ENCODE data around the gene PPP5C. TPM values are rescaled to one million over a fixed set of nuclear protein-coding genes. Genes with fewer than 3 reads are reported as not detected.
"Not testable (repeated sequence)": the region's sequence is repeated elsewhere in the genome, so short reads cannot be mapped to it uniquely, and the experiment has no call there.

PPP5C gene
- total and polyA plus RNA-seq, 2 experiments from 2014 or later, result 120 to 130 TPM

GRCh38 chr19:46431824-46432223 is 84.9 kb downstream of the PPP5C start:
- TF ChIP-seq CTCF (IDR thresholded peaks at IDR 0.05; ENCODE audit: low read depth, low read length), result peak; percentile 13
- Histone ChIP-seq H3K4me3 (no peak overlapping the region), H3K27ac (no peak overlapping the region), H3K27me3 (peaks cover 14% of the 10 kb centered on the region), H3K9me3 (ENCODE audit: low read depth) (no peaks in the 10 kb centered on the region), H3K4me1 (ENCODE audit: low read depth) (no peaks in the 10 kb centered on the region), H3K36me3 (no peaks in the 10 kb centered on the region)
- DNase-seq (ENCODE audit: low read depth in 1 of 2, low spot score in 1 of 2), result peak in 1 of 2 donors; percentile 35

GRCh38 chr19:46433470-46433869 is 86.6 kb downstream of the PPP5C start:
- H3K9me3 ChIP-seq (ENCODE audit: low read depth); H3K4me1 ChIP-seq (ENCODE audit: low read depth); H3K36me3 ChIP-seq; DNase-seq (ENCODE audit: low read depth in 1 of 2, low spot score in 1 of 2); H3K4me3 ChIP-seq; H3K27ac ChIP-seq; H3K27me3 ChIP-seq: not testable (repeated sequence)

- H3K9me3 ChIP-seq (ENCODE audit: low read depth), result no peaks in the 10 kb centered on the region
- no peak for TF ChIP-seq CTCF (IDR thresholded peaks at IDR 0.05; ENCODE audit: low read depth, low read length)
- DNase-seq (ENCODE audit: low read depth in 1 of 2, low spot score in 1 of 2), result no peak
- H3K36me3 ChIP-seq, result no peaks in the 10 kb centered on the region
- H3K27me3 ChIP-seq, result no peaks in the 10 kb centered on the region
- H3K27ac ChIP-seq, result no peak overlapping the region
- H3K4me1 ChIP-seq (ENCODE audit: low read depth), result no peaks in the 10 kb centered on the region
- H3K4me3 ChIP-seq, result no peak overlapping the region
Measured at GRCh38 chr19:46435009-46435408, 88.1 kb downstream of the PPP5C start.

- H3K9me3 ChIP-seq (ENCODE audit: low read depth); H3K27me3 ChIP-seq; H3K4me3 ChIP-seq; H3K27ac ChIP-seq; H3K4me1 ChIP-seq (ENCODE audit: low read depth); DNase-seq (ENCODE audit: low read depth in 1 of 2, low spot score in 1 of 2); H3K36me3 ChIP-seq: not testable (repeated sequence)
Measured at GRCh38 chr19:46435689-46436088, 88.8 kb downstream of the PPP5C start.

Other genes with a start within 250 kb of the PPP5C start
- gene IGFL3, start 222.4 kb upstream of the PPP5C start, total RNA-seq, result not detected in 2 replicates
- gene IGFL3, start 222.4 kb upstream of the PPP5C start, polyA plus RNA-seq, result 0.37 TPM in 1 of 2 replicates, not detected in the other
- gene IGFL2, start 198.8 kb upstream of the PPP5C start, total RNA-seq, result not detected in 2 replicates
- 0.56 TPM in 1 of 2 replicates, not detected in the other for gene IGFL2, start 198.8 kb upstream of the PPP5C start, polyA plus RNA-seq
- not detected in 2 replicates for gene IGFL1, start 117.3 kb upstream of the PPP5C start, total RNA-seq
- not detected in 2 replicates for gene IGFL1, start 117.3 kb upstream of the PPP5C start, polyA plus RNA-seq
- gene HIF3A, start 50.0 kb upstream of the PPP5C start, total RNA-seq, result 115 and 163 TPM in 2 replicates
- 122 and 170 TPM in 2 replicates for gene HIF3A, start 50.0 kb upstream of the PPP5C start, polyA plus RNA-seq
- 91.7 and 127 TPM in 2 replicates for gene CCDC8, start 66.5 kb downstream of the PPP5C start, total RNA-seq
- gene CCDC8, start 66.5 kb downstream of the PPP5C start, polyA plus RNA-seq, result 74.0 and 92.9 TPM in 2 replicates
- gene PNMA8C, start 81.8 kb downstream of the PPP5C start, total RNA-seq, result 0.69 and 0.81 TPM in 2 replicates
- 0.20 TPM in 1 of 2 replicates, not detected in the other for gene PNMA8C, start 81.8 kb downstream of the PPP5C start, polyA plus RNA-seq
- gene PNMA8A, start 124.5 kb downstream of the PPP5C start, total RNA-seq, result 67.8 and 71.7 TPM in 2 replicates
- gene PNMA8A, start 124.5 kb downstream of the PPP5C start, polyA plus RNA-seq, result 38.3 and 46.4 TPM in 2 replicates
- gene PNMA8B, start 148.8 kb downstream of the PPP5C start, total RNA-seq, result 8.8 and 13.5 TPM in 2 replicates
- 4.1 and 8.8 TPM in 2 replicates for gene PNMA8B, start 148.8 kb downstream of the PPP5C start, polyA plus RNA-seq